GM21390 (cell line): Measurements from ENCODE around the gene CBLB.
A peak's percentile ranks its signal among the peaks of the same experiment; 100 is the strongest.

Experiments
- ATAC-seq: cut with Tn5 transposase; IDR thresholded peaks from one replicate; pipeline ENCODE4 v1.9.1; 2021; ENCODE audit not compliant: unreplicated experiment

CBLB gene

GRCh38 chr3:105791131-105791530 lies 77.7 kb downstream of the CBLB start:
- ATAC-seq: no peak

- no peak for ATAC-seq
Observed at GRCh38 chr3:105790534-105790933, 78.3 kb downstream of the CBLB start.

GRCh38 chr3:105788593-105788992 lies 80.2 kb downstream of the CBLB start:
- no peak for ATAC-seq

GRCh38 chr3:105787453-105787852 lies 81.4 kb downstream of the CBLB start:
- no peak for ATAC-seq

DNA sequence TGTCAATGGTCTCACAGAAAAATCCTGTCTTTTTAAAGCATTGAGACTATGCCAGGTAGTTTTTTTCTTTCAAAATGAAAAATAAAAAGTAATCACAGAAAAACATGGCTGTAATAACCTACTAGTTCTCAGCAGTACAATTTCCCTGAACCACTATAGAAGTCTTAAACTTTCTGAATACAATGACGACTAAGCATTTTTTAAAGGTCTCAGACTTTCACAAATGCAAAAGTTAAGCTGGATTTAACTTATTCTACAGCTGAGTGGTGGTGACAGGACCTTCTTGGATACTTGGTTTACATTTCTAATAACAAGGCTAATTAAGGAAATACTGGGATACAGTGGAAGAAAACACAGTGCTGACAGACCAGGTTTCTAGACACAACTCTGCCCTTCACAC lies 81.8 kb downstream of the CBLB start:
- no peak for ATAC-seq

GRCh38 chr3:105786241-105786640 lies 82.6 kb downstream of the CBLB start:
- no peak for ATAC-seq

DNA sequence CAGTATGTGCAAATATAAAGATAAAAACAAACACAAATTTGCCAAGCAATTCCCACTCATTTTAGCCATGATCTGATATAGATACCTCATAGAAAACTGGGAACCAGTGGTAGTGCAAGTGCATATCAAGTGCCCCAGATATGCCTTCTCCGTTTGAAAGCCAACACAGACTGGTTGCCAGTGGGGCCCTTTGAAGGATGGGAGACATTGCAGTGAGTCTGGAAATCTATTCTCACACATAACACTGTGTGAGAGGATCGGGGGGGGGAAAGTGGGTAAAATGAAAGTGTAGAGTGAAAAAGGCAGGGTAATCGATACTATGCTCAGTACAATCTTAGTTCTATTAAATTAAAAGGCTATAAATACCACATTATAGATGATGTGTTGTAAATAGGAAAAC lies 83.0 kb downstream of the CBLB start:
- no peak for ATAC-seq

DNA sequence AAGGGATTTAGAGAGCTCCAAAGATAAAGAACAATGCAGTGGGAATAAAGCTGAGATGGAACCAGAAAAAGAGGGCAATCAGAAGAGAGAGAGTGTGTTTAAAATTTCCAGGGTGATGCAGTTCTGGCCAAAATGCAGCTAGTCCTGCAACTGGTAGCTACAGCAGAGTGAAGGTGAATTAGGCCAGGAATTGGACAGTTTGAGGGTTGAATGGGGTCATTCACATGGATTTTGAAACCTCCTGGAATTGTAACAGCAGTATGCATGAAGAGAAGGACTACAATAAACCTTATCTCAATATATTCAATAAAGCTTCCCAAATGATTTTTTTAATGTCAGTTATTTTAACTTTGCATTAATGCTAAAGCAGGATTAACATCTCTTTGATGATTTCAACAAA lies 85.2 kb downstream of the CBLB start:
- ATAC-seq: no peak

- ATAC-seq: no peak
Observed at GRCh38 chr3:105781871-105782270, 86.9 kb downstream of the CBLB start.

DNA sequence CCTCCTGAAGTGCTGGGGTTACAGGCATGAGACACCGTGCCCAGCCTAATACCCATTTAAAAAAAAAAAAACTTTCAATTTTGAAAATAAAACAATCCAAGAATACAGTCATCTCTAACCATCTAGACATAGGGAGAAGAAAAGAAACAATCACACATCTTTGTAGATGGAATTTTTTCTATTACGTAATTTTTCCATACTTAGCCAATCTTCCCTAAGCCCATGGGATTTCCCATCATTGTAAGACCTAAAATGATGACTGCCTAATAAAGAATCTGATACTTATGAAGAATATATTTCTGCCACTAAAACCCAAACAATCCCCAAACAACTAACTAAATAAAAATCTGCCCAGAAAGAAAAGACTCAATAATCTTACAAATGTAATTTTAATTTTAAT lies 88.7 kb downstream of the CBLB start:
- no peak for ATAC-seq

- no peak for ATAC-seq
Observed at GRCh38 chr3:105775368-105775767, 93.4 kb downstream of the CBLB start.

GRCh38 chr3:105774444-105775180 lies 94.2 kb downstream of the CBLB start:
- no peak for ATAC-seq

DNA sequence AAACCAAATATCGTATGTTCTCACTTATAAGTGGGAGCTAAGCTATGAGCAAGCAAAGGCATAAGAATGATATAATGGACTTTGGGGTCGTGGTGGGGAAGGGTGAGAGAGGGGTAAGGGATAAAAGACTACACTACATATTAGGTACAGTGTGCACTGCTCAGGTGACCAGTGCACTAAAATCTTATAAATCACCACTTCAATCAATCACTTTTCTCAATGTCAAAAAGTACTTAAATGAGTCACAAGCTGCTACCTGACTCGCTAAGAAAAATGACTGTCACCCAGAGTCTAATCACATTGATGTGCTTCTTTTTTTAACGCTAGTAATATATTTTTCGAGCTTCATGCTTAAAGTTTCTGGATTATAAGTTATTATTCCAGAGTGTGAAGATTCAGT lies 95.5 kb downstream of the CBLB start:
- ATAC-seq: no peak

DNA sequence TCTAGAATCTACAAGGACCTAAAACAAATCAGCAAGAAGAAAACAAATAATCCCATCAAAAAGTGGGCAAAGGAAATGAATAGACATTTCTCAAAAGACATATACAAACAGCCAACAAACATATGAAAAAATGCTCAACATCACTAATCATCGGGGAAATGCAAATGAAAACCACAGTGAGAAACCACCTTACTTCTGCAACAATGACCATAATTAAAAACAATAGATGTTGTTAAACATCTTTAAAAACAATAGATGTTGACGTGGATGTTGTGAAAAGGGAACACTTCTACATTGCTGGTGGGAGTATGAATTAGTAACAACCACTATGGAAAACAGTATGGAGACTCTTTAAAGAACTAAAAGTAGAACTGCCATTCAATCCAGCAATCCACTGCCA lies 96.2 kb downstream of the CBLB start:
- no peak for ATAC-seq

DNA sequence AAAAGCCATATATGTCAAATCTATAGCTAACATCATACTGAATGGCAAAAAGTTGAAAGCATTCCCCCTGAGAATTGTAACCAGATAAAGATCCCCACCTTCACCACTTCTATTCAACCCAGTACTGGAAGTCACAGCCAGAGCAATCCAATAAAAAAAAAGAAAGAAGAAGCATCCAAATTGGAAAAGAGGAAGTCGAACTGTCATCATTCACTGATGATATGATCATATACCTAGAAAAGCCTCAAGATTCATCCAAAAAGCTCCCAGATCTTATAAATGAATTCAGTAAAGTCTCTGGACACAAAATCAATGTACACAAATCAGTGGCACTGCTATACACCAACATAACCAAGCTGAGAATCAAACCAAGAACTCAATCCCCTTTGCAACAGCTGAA lies 97.4 kb downstream of the CBLB start:
- no peak for ATAC-seq

DNA sequence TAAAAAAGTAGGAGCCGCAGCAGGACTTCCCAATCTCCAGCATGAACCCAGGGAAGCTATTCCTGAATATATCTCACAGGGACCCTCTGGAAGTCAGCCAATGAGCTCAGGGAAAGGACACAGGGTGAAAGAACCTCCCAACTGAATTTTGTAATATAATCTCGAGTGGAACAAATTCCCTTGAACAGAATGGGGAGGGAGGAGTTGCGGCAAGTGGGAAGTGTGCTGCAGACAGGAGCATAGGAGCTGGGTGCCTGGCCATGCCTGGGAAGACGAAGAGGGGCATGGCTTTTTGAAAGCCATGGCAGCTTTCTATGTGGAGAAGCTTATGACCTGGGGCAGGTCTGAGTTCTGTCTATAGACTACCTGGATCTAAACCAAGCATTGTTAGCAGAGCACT lies 98.4 kb downstream of the CBLB start:
- no peak for ATAC-seq

- ATAC-seq: no peak
Observed at GRCh38 chr3:105767776-105768175, 101.0 kb downstream of the CBLB start.

DNA sequence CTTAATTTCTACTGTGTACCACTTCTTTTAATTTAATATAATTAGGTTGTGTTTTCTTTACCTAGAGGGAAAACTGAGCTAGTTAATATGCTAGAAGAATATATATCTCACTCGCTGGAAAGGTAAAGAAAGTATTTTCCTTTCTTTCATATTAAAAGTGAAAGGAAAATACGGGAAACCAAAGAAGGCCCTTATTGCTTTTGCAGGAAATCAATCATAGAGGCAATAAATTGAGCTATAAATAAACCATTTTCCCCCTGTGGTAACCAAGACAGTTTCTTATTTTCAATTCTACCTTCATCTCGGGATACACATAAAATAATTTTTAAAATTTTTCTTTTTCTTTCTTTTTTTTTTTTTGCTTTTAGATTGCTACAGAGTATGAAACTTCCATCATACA lies 101.6 kb downstream of the CBLB start:
- ATAC-seq: no peak

DNA sequence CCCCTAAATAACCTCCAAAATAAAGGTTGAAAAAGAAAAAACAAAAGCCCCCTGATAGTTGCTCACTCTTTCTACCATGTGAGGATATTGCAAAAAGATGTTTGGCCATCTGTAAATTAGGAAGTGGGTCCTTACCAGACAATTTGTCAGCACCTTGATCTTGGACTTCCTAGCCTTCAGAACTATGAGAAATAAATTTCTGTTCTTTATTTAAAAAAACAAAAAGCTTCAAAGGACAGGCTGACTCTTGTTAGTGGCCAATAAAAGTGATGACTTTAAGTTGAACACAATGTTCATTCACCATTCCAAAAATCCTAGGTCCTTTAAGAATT lies 103.5 kb downstream of the CBLB start:
- no peak for ATAC-seq

- ATAC-seq: peak; percentile 77
Observed at GRCh38 chr3:105764378-105765307, 104.2 kb downstream of the CBLB start.

- ATAC-seq: no peak
Observed at GRCh38 chr3:105763659-105764036, 105.2 kb downstream of the CBLB start.
